Skin epidermis (tissue), 12 donors: ENCODE measurements around the gene SFRP5.

Source experiments
- H3K27ac ChIP-seq, 21 experiments: fragments of 200-600 bp; sonication (generic) in 11 of 21; one replicate each; pipeline ENCODE4 v1.5.0; 2020; ENCODE audit warnings: mild to moderate bottlenecking in 3 of 21, inconsistent platforms in 2 of 21, moderate library complexity in 2 of 21
- H3K4me3 ChIP-seq, 7 experiments: fragments of 200-600 bp; sonication (generic) in 2 of 7; one replicate each; pipeline ENCODE4 v1.5.0; 2020; ENCODE audit warnings: inconsistent platforms in 2 of 7, mild to moderate bottlenecking in 2 of 7, moderate library complexity in 1 of 7

SFRP5 gene

GRCh38 chr10:97771913-97772823 is at the start of gene SFRP5:
TSS of gene SFRP5 (minus strand) at chr10:97771999. CDS start at chr10:97771833, 166 bp downstream.
- Histone ChIP-seq H3K4me3 (peak within 1 kb of the TSS in 3 of 7 experiments; percentile 19 to 32 (median 20)), H3K27ac (no peak within 1 kb of the TSS)

- Histone ChIP-seq H3K27ac (no peak overlapping the region), H3K4me3 (no peak overlapping the region)
Observed at GRCh38 chr10:97820096-97820704, 48.4 kb upstream of the SFRP5 start.

- H3K4me3 ChIP-seq, result no peak overlapping the region
- H3K27ac ChIP-seq, result no peak overlapping the region
Observed at GRCh38 chr10:97818572-97818971, 46.8 kb upstream of the SFRP5 start.

- no peak overlapping the region for H3K4me3 ChIP-seq
- H3K27ac ChIP-seq, result no peak overlapping the region
Observed at GRCh38 chr10:97816609-97817008, 44.8 kb upstream of the SFRP5 start.

GRCh38 chr10:97814996-97815395 is 43.2 kb upstream of the SFRP5 start:
- Histone ChIP-seq H3K27ac (no peak overlapping the region), H3K4me3 (no peak overlapping the region)

GRCh38 chr10:97813311-97813710 is 41.5 kb upstream of the SFRP5 start:
- H3K4me3 ChIP-seq, result no peak overlapping the region
- H3K27ac ChIP-seq, result no peak overlapping the region

GRCh38 chr10:97812696-97813095 is 40.9 kb upstream of the SFRP5 start:
- Histone ChIP-seq H3K27ac (no peak overlapping the region), H3K4me3 (no peak overlapping the region)

- no peak overlapping the region for H3K27ac ChIP-seq
- no peak overlapping the region for H3K4me3 ChIP-seq
Observed at GRCh38 chr10:97811958-97812357, 40.2 kb upstream of the SFRP5 start.

- Histone ChIP-seq H3K27ac (no peak overlapping the region), H3K4me3 (no peak overlapping the region)
Observed at GRCh38 chr10:97810446-97810845, 38.6 kb upstream of the SFRP5 start.

GRCh38 chr10:97805949-97806348 is 34.1 kb upstream of the SFRP5 start:
- Histone ChIP-seq H3K27ac (no peak overlapping the region), H3K4me3 (no peak overlapping the region)

GRCh38 chr10:97805096-97805884 is 33.5 kb upstream of the SFRP5 start:
- Histone ChIP-seq H3K27ac (no peak overlapping the region), H3K4me3 (no peak overlapping the region)

- Histone ChIP-seq H3K4me3 (no peak overlapping the region), H3K27ac (no peak overlapping the region)
Observed at GRCh38 chr10:97801422-97801821, 29.6 kb upstream of the SFRP5 start.

GRCh38 chr10:97800474-97800873 is 28.7 kb upstream of the SFRP5 start:
- no peak overlapping the region for H3K4me3 ChIP-seq
- H3K27ac ChIP-seq, result no peak overlapping the region

GRCh38 chr10:97798958-97799610 is 27.3 kb upstream of the SFRP5 start:
- no peak overlapping the region for H3K4me3 ChIP-seq
- H3K27ac ChIP-seq, result no peak overlapping the region

GRCh38 chr10:97796651-97797050 is 24.9 kb upstream of the SFRP5 start:
- no peak overlapping the region for H3K4me3 ChIP-seq
- no peak overlapping the region for H3K27ac ChIP-seq

GRCh38 chr10:97795886-97796285 is 24.1 kb upstream of the SFRP5 start:
- H3K4me3 ChIP-seq, result no peak overlapping the region
- no peak overlapping the region for H3K27ac ChIP-seq

- Histone ChIP-seq H3K27ac (no peak overlapping the region), H3K4me3 (no peak overlapping the region)
Observed at GRCh38 chr10:97791824-97792721, 20.3 kb upstream of the SFRP5 start.

GRCh38 chr10:97789770-97790397 is 18.1 kb upstream of the SFRP5 start:
- Histone ChIP-seq H3K27ac (no peak overlapping the region), H3K4me3 (no peak overlapping the region)
